HTR-8/SVneo (cell line): ENCODE results near the gene MARCHF7.
"Not testable (repeated sequence)": the region's sequence is repeated elsewhere in the genome, so short reads cannot be mapped to it uniquely, and the experiment has no call there.

ENCODE experiments used
- DNase-seq: peaks from one replicate; pipeline ENCODE4 v3.0.0; 2011; ENCODE audit warnings: low spot score, mixed read lengths; ENCODE audit not compliant: insufficient read length
- FAIRE-seq: peaks from 2 replicates; lab custom pipeline; 2011; peaks lifted over from hg19 to GRCh38; lab: Jason Lieb, UNC

MARCHF7 gene

DNA sequence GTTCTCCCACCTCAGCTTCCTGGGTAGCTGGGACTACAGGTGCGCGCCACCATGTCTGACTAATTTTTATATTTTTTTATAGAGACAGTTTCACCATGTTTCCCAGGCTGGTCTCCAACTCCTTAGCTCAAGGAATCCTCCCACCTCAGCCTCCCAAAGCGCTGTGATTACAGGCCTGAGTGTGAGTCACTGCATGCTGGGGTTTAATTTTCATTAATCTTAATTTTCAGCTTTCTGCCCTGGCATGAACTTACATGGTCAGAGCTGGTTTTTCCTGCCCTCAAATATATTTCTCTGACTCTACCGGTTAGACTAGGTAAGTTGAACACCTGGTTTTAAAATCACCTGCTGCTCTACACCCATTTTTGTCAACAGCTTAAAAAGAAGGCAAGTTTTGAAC is 3.1 kb downstream of the MARCHF7 start:
- FAIRE-seq (no peak), DNase-seq (no peak)

DNA sequence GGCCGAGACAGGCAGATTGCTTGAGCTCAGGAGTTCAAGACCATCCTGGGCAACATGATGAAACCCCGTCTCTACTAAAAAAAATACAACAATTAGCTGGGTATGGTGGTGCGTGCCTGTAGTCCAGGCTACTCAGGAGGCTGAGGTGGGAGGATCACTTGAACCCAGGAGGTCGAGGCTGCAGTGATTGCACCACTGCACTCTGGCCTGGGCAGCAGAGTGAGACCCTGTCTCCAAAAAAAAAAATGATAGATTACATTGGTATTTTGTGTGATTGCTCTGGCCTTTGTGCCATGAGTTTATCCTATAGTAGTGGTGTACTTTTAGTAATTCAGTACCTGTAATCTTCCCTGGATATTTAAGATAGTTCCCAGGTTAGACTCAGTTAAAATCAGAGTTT is 4.1 kb downstream of the MARCHF7 start:
- not testable (repeated sequence) for FAIRE-seq, DNase-seq

DNA sequence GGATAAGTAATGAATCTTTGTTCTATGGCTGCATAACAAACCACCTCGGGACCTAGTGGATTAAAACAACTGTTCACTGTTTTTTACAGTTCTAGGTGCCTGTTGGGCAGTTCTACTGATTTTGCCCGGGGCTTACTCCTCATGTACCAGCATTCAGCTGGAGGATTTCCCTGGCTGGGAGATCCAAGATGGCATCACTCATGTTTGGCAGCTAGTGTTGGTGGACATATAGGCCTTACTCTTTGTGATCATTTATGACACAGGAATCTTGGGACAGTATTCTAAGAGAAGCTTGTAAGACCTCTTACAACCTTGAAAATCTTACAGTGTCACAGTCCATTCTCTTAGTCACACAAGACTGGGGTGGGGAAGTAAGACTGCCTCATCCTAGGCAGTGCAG is 4.6 kb downstream of the MARCHF7 start:
- FAIRE-seq, result no peak
- DNase-seq, result no peak

DNA sequence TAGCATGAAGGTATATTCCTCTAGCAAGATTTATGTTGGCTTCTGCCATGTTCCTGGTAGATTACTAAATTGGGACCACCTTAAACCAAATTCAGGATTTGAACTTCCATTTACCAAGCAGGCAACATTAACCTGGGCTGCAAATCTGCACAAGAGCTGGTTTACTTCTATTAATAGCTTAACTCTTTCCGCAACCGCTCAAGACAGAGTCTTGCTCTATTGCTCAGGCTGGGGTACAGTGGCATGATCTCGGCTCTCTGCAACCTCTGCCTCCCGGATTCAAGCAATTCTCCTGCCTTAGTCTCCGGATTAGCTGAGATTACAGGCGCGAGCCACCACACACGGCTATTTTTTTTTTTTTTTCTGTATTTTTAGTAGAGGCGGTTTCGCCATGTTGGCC is 8.4 kb downstream of the MARCHF7 start:
- FAIRE-seq, result no peak
- DNase-seq, result no peak

DNA sequence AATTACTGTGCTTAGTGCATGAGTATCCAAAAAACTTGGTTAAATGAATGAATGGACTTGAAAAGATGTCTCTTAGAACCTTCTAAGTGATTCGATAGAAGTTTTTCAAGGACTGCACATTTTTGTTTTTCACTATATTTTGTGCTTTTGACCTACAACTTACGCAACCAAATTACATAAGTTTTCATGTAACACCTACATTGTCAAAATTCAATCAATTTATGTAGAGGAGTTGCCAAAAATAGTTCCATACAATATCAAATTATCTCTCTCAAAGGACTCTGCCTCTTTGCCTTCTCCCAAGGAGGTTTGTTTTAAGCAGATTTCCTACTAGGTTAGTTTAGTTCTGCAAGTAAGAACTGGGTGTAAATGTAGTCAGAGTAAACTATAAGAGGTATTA is 10.3 kb downstream of the MARCHF7 start:
- no peak for FAIRE-seq
- DNase-seq, result no peak

DNA sequence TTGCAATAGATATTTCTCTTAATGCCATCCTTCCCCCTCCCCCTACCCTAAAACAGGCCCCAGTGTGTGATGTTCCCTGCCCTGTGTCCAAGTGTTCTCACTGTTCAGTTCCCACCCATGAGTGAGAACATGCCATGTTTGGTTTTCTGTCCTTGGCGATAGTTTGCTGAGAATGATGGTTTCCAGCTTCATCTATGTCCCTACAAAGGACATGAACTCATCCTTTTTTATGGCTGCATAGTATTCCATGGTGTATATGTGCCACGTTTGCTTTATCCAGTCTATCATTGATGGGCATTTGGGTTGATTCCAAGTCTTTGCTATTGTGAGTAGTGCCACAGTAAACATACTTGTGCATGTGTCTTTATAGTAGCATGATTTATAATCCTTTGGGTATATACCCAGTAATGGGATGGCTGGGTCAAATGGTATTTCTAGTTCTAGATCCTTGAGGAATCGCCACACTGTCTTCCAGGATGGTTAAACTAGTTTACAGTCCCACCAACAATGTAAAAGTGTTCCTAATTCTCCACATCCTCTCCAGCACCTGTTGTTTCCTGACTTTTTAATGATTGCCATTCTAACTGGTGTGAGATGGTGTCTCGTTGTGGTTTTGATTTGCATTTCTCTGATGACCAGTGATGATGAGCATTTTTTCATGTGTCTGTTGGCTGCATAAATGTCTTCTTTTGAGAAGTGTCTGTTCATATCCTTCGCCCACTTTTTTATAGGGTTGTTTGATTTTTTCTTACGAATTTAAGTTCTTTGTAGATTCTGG is 12.7 kb downstream of the MARCHF7 start:
- FAIRE-seq, DNase-seq: not testable (repeated sequence)

DNA sequence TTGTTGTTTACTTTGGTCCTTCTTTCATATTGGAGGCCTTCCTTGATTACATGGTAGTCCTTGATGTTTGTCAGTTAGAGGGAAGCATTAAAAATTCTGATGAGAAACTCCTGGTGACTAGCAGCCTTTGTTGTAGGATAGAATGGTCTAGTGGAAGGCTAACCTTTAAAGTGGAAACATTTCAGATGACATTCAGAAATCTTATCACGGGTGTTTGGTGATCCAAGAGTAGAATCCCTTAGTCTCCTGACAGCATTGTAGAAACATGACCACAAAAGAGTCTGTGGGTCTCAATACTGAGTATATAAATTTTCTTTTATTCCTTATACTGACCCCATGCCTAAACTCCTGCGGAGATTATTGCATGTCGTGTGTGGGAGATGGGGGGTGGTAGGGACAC is 13.4 kb downstream of the MARCHF7 start:
- DNase-seq, result no peak
- FAIRE-seq, result no peak

DNA sequence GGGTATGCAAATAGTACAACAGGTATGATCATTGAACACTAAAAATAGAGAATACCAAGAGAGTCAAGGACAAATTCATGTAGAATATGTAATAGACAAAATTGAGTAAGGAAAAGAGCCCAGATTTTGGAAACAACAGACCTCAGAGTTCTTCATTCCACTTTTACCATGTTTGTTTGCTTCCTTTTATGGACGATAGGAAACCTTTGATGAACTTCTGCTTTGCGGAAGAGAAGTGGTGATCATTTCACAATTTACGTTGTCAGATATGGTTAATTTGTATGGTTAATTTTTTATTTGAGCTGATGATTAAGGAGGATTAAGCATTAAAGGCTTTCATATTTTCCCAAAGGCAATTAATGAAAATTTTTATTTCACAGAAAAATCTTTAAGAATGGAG is 16.3 kb downstream of the MARCHF7 start:
- no peak for FAIRE-seq
- no peak for DNase-seq

DNA sequence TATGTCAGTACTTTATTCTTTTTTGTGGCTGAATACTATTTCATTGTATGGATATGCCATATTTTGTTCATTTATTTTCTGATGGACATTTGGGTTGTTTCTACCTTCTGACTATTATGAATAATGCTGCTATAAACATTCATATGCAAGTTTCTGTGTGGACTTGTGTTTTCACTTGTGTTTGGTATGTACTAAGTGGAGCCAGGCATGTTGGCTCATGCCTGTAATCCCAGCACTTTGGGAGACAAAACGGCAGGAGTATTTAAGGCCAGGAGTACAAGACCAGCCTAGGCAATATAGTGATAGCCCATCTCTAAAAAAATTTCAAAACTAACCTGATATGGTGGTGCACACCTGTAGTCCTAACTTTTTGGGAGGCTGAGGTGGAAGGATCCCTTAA is 23.3 kb downstream of the MARCHF7 start:
- no peak for FAIRE-seq
- DNase-seq, result no peak

DNA sequence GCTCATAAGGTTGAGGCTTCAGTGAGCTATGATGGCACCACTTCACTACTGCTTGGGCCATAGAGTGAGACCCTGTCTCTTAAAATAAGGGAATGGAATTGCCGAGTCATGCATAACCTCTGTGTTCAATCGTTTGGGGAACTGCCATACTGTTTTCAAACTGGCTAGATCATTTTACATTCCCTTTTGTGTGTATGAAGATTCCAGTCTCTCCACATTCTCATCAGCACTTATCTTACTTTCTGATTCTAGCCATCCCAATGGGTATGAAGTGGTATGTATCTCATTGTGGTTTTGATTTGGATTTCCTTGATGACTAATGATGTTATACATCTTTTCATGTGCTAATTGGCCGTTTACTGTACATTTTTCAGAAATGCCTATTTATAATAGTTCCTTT is 23.7 kb downstream of the MARCHF7 start:
- FAIRE-seq (no peak), DNase-seq (no peak)

DNA sequence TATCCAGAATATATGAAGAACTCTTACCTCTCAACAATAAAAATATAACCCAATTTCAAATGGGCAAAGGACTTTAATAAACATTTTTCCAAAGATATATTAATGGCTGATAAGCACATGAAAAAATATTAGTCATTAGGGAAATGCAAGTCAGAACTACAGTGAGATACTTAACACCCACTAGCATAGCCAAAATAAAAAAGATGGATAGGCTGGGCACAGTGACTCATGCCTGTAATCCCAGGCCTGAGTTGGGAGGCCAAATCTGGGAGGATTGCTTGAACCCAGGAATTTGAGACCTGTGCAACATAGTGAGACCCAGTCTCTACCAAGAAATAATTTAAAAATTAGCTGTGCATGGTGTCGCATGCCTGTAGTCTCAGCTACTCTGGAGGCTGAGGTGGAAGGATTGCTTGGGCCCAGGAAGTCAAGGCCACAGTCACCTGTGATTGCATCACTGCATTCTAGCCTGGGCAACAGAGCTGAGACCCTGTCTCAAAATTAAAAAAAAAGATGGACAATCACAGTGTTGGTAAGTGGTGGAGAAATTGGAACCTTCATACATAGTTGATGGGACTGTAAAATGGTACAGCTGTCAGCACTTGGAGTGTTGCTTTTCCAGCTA is 25.1 kb downstream of the MARCHF7 start:
- FAIRE-seq (no peak), DNase-seq (no peak)

DNA sequence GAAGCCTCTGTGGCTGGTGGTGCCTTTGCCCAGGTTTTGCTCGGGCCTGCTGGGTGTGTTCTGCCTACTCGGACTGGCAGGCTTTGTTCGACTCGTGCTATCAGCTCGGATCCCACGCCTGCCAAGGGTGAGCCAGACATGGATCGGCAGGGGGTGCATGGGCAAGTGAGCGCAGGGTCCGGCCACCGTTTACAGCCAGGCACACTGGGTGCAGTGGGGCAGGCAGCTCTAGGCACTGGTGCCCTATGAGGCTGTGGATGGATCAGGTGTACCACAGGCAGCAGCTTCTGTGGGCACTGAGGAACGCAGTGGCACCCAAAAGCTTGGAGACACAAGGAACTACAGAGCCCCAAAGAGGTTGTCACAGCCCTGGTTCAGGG is 25.6 kb downstream of the MARCHF7 start:
- DNase-seq, result no peak
- no peak for FAIRE-seq

DNA sequence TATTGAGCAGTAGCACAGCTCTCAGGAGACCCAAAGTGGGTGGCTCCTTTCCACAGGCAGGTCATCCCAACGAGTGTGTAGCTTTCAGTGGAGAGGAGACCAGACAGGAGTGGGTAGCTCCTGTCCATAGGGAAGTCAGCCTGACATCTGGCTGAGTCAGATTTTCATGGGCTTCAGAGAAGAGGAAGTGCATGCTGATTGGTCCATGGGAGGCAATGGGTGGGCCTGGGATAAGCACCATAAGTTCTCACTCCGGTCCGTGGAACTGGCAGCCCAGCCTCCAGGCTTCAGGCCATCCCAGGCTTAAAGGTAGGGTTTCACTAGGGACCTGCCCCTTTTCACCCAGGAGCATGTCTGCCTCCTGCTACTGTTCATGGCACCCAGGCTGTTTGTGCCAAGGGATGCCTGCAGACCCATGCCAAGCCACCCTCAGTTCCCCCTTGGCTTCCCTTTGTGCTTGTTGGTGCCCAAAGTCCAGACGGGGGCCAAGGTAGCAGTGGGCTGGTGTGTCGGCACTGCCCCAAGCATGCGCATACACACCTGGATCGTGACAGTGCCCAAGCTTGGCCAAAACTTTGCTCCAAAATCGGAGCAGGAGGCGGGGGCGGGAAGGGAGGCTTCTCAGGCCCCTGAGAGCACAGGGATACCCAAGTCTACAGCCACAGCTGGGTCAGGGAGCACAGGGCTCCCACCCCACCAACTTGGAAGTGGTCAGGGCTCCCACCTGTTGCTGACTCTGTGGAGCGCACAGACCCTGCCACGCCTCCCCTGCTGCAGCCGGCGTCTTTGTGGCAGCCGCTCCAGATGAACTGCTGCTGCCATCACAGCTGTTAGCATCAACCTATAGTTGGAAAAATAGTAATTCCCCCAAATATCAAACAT is 26.4 kb downstream of the MARCHF7 start:
- no peak for DNase-seq
- FAIRE-seq, result no peak

DNA sequence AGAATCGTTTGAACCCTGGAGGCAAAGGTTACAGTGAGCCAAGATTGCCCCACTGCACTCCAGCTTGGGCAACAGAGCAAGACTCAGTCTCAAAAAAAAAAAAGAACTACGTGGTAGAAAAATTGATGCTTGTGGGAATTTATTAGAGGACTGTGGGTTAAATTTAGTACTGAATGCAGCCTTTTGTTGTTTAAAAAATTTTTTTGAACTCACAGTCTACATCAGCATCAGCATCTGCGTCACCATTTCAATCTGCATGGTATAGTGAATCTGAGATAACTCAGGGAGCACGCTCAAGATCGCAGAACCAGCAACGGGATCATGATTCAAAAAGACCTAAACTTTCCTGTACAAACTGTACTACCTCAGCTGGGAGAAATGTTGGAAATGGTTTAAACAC is 30.5 kb downstream of the MARCHF7 start:
- FAIRE-seq, result no peak
- no peak for DNase-seq

DNA sequence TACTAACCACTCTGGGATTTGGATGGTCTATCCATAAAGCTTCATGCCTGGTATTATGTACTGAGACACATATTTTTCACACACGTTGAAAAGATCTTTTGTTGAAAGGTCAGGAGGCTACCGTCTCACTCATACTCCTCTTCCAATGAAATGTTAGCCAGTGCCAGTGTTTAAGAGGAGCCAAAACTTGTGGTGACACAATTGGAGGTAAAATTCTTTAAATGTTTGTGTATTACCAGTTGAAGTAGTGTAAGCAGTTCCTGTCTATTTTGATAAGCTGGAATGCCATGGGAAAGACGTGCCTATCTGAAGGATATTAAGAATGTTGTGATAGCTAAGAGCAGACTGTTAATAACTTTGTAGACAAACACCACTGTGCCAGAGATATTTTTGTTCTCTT is 32.1 kb downstream of the MARCHF7 start:
- FAIRE-seq (no peak), DNase-seq (peak; percentile 6)

DNA sequence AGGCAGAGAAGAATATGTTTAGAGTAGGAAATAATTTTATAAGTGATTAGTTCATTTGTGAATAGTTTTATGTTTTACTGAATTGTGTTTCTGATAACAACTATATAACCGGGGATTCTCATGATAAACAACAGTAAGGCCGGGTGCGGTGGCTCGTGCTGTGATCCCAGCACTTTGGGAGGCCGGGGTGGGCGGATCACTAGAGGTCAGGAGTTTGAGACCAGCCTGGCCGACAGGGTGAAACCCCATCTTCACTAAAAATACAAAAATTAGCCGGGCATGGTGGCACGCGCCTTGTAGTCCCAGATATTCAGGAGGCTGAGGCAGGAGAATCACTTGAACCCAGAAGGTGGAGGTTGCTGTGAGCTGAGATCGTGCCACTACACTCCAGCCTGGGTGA is 32.9 kb downstream of the MARCHF7 start:
- not testable (repeated sequence) for DNase-seq, FAIRE-seq

DNA sequence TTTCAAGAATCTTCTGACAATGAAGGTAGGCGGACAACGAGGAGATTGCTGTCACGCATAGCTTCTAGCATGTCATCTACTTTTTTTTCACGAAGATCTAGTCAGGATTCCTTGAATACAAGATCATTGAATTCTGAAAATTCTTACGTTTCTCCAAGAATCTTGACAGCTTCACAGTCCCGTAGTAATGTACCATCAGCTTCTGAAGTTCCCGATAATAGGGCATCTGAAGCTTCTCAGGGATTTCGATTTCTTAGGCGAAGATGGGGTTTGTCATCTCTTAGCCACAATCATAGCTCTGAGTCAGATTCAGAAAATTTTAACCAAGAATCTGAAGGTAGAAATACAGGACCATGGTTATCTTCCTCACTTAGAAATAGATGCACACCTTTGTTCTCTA is 35.8 kb downstream of the MARCHF7 start:
- FAIRE-seq (no peak), DNase-seq (no peak)

DNA sequence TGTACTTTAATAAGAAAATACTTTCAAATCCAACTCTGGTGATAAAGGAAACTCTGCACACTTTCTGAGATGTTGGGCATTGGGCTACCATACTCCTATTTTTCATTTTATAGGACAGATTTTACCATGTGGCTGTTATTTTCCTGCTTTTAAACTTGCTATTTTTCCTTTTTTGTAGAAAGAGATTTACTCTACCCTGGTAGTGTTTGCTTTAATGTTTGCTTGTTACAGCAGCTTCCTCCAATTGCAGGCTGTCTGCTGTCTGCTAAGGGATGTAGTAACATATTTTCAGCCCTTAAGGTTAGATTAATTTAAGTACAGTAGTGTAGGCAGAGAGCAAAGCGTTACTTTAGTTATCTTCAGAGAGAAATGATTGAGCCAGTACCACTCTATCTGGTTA is 38.6 kb downstream of the MARCHF7 start:
- FAIRE-seq (no peak), DNase-seq (no peak)

DNA sequence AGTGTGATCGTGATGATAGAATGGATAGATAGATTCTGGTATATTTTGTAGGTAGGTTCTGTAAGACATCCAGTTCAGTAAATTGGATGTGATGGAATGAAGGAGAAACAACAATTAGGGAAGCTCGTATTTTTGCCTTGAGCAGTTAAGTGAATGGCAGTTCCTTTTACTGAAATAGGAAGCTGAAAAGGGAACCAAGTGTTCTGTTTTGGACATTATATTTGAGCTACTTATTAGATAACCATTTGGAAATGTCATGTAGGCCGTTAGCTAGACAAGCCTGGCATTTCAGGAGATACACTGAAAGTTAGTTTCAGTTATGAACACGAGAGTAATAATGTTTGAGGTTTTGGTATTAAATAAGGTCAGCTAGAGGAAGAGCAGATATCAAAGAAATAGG is 41.5 kb downstream of the MARCHF7 start:
- FAIRE-seq (no peak), DNase-seq (no peak)

DNA sequence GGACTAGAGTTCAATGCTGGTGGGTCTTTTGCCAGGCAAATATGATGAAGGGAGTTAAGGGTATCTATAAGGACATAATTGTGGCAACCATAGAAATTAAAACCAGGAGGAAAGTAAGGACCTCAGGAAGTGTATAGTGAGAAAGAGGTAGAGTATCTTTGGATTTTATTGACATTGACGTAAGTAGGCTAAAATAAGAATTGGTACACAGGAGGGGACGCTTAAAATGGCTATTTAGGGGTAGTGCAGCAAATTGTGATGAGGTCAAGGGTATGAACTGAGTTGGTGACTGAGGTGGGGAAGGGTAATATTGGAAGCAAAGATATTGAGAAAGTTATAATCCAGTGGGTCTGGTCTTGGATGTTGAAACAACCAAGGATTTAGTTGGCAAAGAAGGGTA is 42.7 kb downstream of the MARCHF7 start:
- DNase-seq (no peak), FAIRE-seq (no peak)

DNA sequence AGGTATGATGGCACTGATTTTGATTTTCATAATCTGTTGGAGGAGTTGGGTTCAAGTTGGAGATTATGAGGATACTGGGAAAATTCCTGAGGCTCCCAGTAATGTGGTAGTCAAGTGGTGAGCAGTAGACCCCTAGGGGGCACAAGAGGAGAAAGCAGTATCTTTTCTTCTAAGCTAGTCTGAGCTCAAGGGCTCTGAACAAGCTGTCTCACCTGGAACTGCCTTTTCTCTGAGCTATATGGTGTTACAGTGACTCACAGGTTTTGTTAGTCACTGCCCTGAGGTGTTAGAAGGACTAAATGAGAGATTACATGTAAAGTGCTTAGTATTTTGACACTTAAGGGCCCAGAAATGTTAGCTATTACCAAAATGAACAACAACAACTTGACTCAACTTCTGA is 43.5 kb downstream of the MARCHF7 start:
- DNase-seq (peak; percentile 44), FAIRE-seq (no peak)
